Tibial nerve (tissue), 3 donors: ENCODE data around the gene CKAP5.

Source experiments
- CTCF ChIP-seq, 5 experiments: fragments of 200-600 bp in 3 of 5; fragments of 450-650 bp in 2 of 5; sonication (generic) in 3 of 5; IDR thresholded peaks; one replicate each; pipeline ENCODE4 v1.5.1; 2016 to 2019; ENCODE audit warnings: antibody characterized with exemption in 5 of 5, mild to moderate bottlenecking in 3 of 5, moderate library complexity in 2 of 5
- POLR2A ChIP-seq, 2 donors: fragments of 450-650 bp; IDR thresholded peaks; one replicate each; pipeline ENCODE4 v1.6.1; 2017; ENCODE audit warnings: antibody characterized with exemption in 2 of 2, mild to moderate bottlenecking in 2 of 2, moderate library complexity in 2 of 2

- TF ChIP-seq CTCF (IDR thresholded peaks at IDR 0.05) (no peak), POLR2A (IDR thresholded peaks at IDR 0.05) (no peak)
Measured at GRCh38 chr11:46729110-46730027, 116.7 kb downstream of the CKAP5 start.
